NOMO-1 treated with DMSO at 0.1 percent for 48 hours (cell line): Measurements from ENCODE around the gene ATP2C2.

Experiments used
- DNase-seq: peaks from one replicate; lab custom pipeline; 2025; ENCODE audit not compliant: unreplicated experiment; lab: John Stamatoyannopoulos, UW

Gene ATP2C2

DNA sequence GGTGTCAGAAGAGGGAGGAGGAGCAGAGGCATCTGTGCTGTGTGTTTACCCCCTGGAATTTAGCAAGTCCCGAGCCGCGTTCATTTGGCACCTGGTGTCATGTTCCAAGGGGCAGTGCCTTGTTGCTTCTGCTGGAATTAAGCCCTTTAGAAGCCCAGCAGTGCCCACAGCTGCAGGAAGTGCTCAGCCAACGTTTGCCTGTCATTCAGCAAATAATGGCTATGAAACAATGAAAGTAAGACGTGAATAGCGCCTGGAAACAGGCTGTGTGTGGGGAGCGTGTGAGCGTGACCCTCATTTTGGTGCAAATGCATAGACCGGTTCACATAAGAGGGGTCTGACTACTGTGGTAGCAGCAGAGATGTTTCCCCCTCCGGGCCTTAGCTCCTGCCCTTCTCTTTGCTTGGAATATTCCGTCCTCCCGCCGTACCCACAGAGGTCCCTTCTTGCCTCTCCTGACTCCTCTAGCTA is 5.8 kb upstream of the ATP2C2 start:
- no peak for DNase-seq

DNA sequence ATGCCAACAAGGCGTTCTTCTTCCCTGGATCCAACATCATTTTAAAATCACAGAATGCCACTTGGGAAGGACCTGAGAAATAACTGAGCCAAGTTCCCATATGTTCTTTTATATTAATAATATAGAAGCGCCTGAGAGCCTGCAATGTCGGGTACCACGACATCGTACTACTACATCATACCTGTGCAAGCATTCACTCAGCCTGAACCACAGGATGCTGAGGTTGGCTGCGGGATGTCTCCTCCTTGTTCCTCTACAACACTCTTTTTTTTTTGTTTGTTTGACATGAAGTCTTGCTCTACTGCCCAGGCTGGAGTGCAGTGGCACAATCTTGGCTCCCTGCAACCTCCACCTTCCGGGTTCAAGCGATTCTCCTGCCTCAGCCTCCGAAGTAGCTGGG is 2.1 kb upstream of the ATP2C2 start:
- no peak for DNase-seq

DNA sequence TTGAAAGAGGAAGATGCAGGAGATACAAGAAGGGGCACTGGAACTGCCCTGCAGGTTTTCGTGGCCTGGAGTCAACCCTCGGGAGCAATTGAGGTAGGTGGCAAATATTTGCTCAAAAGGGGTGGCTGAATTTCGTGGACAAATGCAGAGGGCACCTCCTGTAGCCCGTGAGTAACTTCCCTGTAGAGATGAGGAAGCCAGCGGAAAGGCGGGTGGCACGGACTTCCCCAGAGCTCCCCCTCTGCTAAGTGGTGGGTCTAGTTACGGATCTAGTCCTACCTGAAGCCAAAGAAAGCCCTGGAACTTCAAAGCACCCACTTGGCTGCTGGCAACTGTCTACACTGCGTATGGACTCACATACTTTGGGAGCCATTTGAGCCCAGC is 1.0 kb upstream of the ATP2C2 start:
- DNase-seq: peak; percentile 23

DNA sequence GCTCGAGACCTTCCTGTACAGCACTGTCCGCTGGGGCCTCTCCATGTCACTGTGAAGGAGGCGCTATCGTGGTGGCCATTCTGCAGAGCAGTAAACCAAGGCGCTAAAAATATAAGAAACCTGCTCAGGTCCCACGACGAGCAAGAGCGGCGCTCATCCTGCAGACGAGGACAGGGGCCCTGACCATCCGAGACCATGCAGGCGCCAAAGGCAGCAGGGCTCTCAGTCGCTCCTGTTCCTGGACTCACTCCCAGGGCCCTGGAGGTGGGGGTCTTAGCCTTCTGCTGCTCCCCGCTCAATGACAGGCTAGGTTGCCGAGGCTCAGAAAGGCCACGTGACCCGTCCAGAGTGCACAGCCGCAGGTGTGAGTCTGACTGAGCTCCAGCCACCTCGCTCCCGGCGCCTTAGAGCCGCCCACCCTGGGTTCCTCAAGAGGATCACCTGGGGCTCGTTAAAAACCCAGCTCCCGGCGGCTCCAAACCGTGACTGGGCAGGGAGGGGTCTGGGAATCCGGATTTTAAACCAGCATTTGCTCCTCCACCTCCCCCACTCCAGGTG is 509 bp upstream of the ATP2C2 start:
- DNase-seq: no peak

GRCh38 chr16:84369105-84369504 is 767 bp downstream of the ATP2C2 start:
- no peak for DNase-seq

- no peak for DNase-seq
Measured at GRCh38 chr16:84369938-84370627, 1.7 kb downstream of the ATP2C2 start.

GRCh38 chr16:84370723-84371552 is 2.6 kb downstream of the ATP2C2 start:
- no peak for DNase-seq

DNA sequence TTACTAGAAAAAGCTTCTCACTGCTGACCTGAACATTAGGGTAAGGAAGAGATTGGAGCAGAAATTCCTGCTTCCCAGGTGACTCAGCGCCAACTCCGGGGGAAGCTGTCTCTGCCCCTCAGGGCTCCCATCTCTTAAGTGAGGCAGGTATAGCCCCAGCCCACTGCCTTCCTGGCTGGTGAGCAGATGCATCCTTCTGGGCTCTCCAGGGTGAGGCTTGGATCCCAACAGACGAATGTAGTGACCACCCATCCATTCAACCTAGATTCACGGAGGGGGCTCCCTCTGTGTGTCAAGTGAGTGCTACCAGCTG is 3.2 kb downstream of the ATP2C2 start:
- no peak for DNase-seq

DNA sequence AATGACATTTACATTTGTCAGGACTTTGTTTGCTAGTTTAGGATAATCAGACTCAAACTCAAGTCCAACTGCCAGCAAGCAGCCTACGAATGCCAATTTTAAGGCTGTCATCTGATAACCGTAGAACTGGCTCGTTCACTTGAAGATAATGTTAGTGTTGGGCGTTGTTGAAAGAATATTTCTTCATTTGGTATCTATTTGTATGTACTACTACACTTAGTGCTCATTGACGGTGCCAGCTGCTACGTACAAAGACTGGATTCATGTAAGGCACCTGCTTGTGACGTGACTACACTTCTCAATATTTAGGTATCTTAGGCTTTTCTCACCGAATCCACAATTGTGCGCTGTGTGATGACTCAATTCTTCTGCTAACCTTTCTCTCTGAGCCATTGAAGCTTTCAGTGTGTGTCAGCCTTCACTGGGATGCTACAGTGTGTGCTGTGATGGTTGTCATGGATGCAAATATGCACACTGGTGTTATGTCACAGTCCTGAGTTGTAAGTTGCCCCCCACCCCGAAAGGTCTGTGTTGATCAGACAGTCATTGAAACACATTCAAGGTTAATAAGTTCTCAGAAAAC is 5.7 kb downstream of the ATP2C2 start:
- DNase-seq: no peak

- no peak for DNase-seq
Measured at GRCh38 chr16:84378099-84378498, 9.8 kb downstream of the ATP2C2 start.

DNA sequence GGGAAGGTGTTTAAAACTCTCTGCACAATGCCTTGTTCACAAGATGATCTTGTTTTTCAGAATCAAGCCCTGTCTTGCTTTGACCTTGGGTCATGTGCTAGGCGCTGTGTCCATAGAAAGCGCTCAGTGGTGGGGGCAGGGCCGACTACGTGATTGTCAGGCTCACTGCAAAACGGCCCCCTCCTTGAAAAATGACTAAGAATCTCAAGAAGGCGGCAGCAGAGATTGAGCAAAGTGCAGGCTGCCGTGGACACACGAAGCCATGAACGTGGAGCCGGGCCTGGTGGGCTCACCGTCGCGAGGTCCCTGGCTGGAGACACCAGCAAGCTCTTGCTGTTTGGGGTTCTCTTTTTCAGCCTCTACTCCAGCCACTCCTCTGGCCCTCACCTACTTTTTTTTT is 10.2 kb downstream of the ATP2C2 start:
- DNase-seq: no peak

DNA sequence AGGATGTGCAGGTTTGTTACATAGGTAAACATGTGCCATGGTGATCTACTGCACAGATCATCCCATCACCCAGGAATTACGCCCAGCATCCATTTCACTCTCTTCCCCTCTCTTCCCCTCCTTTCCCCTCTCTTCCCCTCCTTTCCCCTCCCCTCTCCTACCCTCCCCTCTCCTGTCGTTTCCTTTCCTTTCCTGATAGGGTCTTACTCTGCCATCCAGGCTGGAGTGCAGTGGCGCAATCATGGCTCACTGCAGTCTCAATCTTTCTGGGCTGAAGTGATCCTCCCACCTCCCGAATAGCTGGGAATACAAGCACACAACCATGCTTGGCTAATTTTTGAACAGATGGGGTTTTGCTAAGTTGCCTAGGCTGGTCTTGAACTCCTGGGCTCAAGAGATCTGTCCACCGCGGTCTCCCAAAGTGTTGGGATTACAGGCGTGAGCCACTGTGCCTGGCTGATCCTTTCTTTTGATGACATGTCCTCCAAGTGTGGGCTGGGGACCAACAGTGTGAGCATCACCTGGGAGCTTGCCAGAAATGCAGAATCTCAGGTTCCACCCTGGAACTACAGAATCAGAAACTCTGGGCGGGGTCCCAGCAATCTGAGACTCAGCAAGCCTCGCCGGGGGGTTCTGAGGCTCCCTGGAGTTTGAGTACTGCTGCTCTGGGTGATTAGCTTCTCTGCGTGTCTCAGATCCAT is 10.8 kb downstream of the ATP2C2 start:
- no peak for DNase-seq

- DNase-seq: no peak
Measured at GRCh38 chr16:84379709-84380362, 11.5 kb downstream of the ATP2C2 start.

GRCh38 chr16:84380405-84380804 is 12.1 kb downstream of the ATP2C2 start:
- DNase-seq: peak; percentile 65

DNA sequence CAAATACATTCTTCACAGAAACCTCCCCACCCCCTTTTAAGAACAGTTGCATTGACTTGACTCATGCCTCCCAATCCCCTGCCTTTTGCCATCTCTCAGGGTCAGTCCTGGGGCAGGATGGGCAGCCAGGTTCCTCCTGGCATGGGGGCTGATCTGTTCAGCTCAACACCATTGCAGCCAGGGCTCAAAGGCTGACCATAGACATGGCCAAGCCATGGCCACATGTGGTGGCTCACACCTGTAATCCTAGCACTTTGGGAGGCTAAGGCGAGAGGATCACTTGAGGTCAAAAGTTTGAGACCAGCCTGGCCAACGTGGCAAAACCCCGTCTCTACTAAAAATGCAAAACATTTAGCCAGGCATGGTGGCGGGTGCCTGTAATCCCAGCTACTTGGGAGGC is 14.1 kb downstream of the ATP2C2 start:
- no peak for DNase-seq

DNA sequence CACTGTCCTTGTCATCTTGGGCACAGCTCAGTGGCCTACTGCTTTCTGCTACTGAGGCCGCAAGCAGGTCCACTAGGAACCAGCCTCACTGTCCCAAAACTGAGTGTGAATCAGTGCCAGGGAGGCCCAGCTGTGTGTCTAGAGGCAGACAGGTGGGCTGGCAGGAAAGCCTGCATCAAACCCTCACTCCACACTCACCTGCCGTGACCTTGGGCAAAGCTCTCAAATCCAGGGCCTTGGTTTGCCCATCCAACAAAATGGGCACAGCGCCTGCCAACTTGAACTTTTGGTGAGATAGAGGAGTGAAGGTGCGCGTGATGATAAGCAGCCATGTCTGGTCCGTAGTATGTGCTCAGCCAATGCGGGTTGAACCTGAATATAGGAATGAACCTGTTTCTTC is 14.8 kb downstream of the ATP2C2 start:
- DNase-seq: no peak

GRCh38 chr16:84386047-84386446 is 17.7 kb downstream of the ATP2C2 start:
- DNase-seq: no peak

DNA sequence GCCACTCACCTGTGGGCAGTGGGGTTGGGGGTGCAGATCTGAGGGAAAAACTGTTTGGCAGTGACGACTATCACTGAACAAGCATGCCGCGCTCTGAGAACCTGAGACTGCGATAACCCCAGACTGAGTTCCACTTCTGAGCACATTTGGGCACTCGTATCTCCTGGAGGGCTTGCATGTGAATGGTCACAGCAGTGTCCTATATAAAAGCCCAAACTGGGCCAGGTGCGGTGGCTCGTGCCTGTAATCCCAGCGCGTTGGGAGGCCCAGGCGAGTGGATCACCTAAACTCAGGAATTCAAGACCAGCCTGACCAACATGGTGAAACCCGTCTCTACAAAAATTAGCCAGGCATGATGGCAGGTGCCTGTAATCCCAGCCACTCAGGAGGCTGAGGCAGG is 18.7 kb downstream of the ATP2C2 start:
- no peak for DNase-seq

DNA sequence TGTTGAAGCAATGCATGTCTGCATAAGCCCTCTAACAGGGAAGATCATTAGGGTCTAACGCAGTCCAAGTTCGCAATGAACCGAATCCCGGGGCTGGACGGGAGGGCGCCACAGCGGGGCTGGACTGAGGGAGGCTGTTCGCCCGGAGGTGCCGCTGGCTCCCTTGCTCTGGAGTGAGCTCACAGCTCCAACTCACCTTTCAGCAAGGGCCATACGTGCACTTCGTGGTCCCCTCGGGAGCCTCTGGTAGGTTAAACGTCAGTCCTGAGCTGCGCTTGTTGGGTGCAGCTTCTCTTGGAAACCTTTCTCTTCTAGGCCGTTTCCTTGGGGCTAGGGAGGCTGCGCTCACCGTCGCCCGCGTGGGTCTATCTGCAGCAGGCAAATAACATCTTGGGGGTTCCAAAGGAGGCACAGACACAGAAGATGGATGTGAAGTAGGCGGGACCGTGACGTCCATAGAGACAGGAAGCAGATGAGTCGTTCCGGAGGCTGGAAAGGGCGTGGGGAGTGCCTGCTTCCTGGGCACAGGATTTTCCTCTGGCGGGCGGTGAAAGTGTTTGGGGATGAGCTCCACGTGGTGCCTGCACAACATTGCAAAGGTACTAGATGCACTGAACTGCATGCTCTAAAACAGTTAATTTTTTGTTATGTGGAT is 21.9 kb downstream of the ATP2C2 start:
- DNase-seq: no peak
